ENCODE measurements around the gene INPP5F.
"Not testable (repeated sequence)": the region's sequence is repeated elsewhere in the genome, so short reads cannot be mapped to it uniquely, and the experiment has no call there.

Gene INPP5F

DNA sequence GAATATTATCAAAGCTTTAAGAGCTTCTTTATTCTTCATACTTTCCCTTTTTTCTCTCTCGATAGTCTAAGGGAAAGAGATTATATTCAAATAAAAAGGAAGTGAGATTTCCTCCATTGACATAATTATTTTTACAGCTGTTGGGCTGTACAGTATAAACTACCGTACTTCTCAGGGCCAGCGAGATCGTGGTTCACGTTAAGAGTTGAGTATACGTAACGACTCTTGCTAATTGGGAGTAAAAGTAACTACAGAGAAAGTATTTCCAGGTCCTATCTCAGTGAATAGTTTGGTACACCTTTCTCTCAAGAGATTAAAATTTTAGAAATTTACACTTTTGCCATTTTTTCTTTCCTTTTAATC, 57.8 kb downstream of the INPP5F start:
- H3K27ac ChIP-seq (replicated peaks): peak overlapping the region; percentile 91
- no peaks in the 10 kb centered on the region for H3K27me3 ChIP-seq (ENCODE audit: insufficient read depth, poor library complexity, severe bottlenecking)
- no peak for DNase-seq (ENCODE audit: low read depth in 1 of 2, low spot score in 1 of 2)
- H3K4me3 ChIP-seq (replicated peaks; ENCODE audit: insufficient read depth, low read length): no peak overlapping the region
- TF ChIP-seq SPI1 (IDR thresholded peaks at IDR 0.05; ENCODE audit: borderline replicate concordance, low read depth) (peak; percentile 48; the same call in 1 of the 2 replicates), POLR2AphosphoS5 (IDR thresholded peaks at IDR 0.05; ENCODE audit: low read depth) (no peak)

DNA sequence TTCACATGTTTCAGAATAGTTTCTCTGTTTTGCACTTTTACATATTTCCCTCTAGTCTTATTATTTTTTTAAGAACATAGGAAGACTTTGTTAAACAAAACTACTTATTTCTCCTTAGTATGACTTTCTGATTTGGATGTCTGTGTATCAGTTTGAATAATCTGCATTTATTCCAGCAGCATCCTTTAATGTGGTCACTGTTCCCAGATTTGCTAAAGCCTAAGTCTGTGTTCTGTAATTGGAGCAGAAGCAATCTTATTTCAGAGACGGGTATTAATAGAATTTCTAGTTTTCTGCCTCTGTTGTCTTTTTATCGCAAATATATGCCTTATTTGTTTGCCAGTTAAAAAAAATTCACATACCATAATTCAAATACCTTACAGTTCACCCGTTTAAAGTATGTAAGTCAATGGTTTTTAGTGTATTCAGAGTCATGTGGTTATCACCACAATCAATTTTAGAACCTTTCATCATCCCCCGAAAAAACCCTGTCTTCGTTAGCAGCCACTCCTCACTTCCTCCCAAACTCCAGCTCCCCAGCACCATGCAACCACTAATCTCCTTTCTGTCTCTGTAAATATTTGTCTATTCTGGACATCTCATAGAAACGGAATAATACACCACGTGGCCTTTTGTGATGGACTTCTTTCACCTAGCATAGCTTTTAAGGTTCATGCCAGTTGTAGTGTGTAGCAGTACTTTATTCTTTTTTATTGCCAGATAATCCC, 58.7 kb downstream of the INPP5F start:
- Histone ChIP-seq H3K4me3 (replicated peaks; ENCODE audit: insufficient read depth, low read length) (no peak overlapping the region), H3K27ac (replicated peaks) (peak overlapping the region; percentile 91), H3K27me3 (ENCODE audit: insufficient read depth, poor library complexity, severe bottlenecking) (no peaks in the 10 kb centered on the region)
- DNase-seq (ENCODE audit: low read depth in 1 of 2, low spot score in 1 of 2): peak; percentile 70 to 85
- TF ChIP-seq, protein P1, sequence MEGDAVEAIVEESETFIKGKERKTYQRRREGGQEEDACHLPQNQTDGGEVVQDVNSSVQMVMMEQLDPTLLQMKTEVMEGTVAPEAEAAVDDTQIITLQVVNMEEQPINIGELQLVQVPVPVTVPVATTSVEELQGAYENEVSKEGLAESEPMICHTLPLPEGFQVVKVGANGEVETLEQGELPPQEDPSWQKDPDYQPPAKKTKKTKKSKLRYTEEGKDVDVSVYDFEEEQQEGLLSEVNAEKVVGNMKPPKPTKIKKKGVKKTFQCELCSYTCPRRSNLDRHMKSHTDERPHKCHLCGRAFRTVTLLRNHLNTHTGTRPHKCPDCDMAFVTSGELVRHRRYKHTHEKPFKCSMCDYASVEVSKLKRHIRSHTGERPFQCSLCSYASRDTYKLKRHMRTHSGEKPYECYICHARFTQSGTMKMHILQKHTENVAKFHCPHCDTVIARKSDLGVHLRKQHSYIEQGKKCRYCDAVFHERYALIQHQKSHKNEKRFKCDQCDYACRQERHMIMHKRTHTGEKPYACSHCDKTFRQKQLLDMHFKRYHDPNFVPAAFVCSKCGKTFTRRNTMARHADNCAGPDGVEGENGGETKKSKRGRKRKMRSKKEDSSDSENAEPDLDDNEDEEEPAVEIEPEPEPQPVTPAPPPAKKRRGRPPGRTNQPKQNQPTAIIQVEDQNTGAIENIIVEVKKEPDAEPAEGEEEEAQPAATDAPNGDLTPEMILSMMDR (IDR thresholded peaks at IDR 0.05; ENCODE audit: insufficient read depth, low read length): no peak
- TF ChIP-seq POLR2AphosphoS5 (IDR thresholded peaks at IDR 0.05; ENCODE audit: low read depth) (peak; percentile 74), SPI1 (IDR thresholded peaks at IDR 0.05; ENCODE audit: borderline replicate concordance, low read depth) (peak; percentile 92)
- TF ChIP-seq, protein P2, sequence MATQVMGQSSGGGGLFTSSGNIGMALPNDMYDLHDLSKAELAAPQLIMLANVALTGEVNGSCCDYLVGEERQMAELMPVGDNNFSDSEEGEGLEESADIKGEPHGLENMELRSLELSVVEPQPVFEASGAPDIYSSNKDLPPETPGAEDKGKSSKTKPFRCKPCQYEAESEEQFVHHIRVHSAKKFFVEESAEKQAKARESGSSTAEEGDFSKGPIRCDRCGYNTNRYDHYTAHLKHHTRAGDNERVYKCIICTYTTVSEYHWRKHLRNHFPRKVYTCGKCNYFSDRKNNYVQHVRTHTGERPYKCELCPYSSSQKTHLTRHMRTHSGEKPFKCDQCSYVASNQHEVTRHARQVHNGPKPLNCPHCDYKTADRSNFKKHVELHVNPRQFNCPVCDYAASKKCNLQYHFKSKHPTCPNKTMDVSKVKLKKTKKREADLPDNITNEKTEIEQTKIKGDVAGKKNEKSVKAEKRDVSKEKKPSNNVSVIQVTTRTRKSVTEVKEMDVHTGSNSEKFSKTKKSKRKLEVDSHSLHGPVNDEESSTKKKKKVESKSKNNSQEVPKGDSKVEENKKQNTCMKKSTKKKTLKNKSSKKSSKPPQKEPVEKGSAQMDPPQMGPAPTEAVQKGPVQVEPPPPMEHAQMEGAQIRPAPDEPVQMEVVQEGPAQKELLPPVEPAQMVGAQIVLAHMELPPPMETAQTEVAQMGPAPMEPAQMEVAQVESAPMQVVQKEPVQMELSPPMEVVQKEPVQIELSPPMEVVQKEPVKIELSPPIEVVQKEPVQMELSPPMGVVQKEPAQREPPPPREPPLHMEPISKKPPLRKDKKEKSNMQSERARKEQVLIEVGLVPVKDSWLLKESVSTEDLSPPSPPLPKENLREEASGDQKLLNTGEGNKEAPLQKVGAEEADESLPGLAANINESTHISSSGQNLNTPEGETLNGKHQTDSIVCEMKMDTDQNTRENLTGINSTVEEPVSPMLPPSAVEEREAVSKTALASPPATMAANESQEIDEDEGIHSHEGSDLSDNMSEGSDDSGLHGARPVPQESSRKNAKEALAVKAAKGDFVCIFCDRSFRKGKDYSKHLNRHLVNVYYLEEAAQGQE (IDR thresholded peaks at IDR 0.05; ENCODE audit: insufficient replicate concordance, low read depth): no peak

DNA sequence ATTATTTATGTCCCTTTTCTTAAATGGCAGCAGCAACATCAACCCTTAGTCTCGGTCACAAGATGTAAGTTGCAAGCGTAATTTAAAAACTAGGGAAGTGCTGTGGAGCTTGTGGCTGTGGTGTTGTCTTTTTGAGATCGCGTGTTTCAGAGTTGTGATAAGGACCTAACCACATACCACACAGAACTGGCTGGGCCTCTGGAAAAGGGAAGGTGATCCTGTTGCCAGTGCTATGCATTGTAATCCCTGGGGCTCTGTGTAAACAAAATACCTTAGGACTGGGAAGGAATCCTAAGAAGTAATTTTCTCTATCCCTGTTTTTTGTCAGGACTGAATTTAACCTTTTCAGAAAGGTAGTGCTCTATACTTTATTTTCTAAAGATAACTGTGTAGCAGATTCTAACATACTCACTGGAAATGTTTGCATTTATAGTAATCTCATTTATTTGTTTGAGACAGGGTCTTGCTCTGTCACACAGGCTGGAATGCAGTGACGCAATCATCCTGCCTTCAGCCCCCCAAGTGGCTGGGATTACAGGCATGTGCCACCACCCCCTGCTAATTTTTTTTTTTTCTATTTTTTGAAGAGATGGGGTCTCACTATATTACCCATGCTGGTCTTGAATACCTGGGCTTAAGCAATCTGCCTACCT, 60.4 kb downstream of the INPP5F start:
- DNase-seq (ENCODE audit: low read depth in 1 of 2, low spot score in 1 of 2): peak; percentile 82 to 95
- Histone ChIP-seq H3K4me3 (replicated peaks; ENCODE audit: insufficient read depth, low read length) (no peak overlapping the region), H3K27me3 (ENCODE audit: insufficient read depth, poor library complexity, severe bottlenecking) (no peaks in the 10 kb centered on the region), H3K27ac (replicated peaks) (peak overlapping the region; percentile 91)
- no peak for TF ChIP-seq GABPA (IDR thresholded peaks at IDR 0.05; ENCODE audit: low read depth)
- TF ChIP-seq, protein P2 (IDR thresholded peaks at IDR 0.05; ENCODE audit: insufficient replicate concordance, low read depth): no peak
- peak; percentile 89 for TF ChIP-seq POLR2AphosphoS5 (IDR thresholded peaks at IDR 0.05; ENCODE audit: low read depth)
- TF ChIP-seq SPI1 (IDR thresholded peaks at IDR 0.05; ENCODE audit: borderline replicate concordance, low read depth): peak; percentile 96

DNA sequence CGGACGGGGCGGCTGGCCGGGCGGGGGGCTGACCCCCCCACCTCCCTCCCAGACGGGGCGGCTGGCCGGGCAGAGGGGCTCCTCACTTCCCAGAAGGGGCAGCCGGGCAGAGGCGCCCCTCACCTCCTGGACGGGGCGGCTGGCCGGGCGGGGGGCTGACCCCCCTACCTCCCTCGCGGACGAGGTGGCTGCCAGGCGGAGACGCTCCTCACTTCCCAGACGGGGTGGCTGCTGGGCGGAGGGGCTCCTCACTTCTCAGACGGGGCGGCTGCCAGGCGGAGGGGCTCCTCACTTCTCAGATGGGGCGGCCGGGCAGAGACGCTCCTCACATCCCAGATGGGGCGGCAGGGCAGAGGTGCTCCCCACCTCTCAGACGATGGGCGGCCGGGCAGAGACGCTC, 69.3 kb downstream of the INPP5F start:
- not testable (repeated sequence) for H3K27me3 ChIP-seq (ENCODE audit: insufficient read depth, poor library complexity, severe bottlenecking); DNase-seq (ENCODE audit: low read depth in 1 of 2, low spot score in 1 of 2); H3K27ac ChIP-seq (replicated peaks); H3K4me3 ChIP-seq (replicated peaks; ENCODE audit: insufficient read depth, low read length)

DNA sequence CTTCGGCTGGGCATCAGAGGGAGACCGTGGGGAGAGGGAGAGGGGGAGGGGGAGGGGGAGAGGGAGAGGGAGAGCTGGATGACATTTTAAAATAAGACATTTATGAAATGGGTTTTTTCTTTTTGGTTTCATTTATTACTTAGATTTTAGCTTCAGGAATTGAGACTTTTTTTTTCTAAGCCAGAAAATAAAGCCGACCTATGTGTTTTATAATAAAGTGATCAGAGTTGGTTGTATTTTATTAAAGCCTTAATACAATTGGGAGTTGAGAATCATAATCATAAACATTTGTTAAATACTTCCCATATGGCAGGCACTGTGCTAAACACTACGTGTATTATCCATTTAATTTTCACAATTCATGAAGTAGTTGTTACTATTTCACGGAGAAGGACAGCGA, 70.2 kb downstream of the INPP5F start:
- no peak overlapping the region for H3K4me3 ChIP-seq (replicated peaks; ENCODE audit: insufficient read depth, low read length)
- TF ChIP-seq POLR2AphosphoS5 (IDR thresholded peaks at IDR 0.05; ENCODE audit: low read depth) (no peak), GABPA (IDR thresholded peaks at IDR 0.05; ENCODE audit: low read depth) (no peak), SPI1 (IDR thresholded peaks at IDR 0.05; ENCODE audit: borderline replicate concordance, low read depth) (no peak)
- TF ChIP-seq, protein P1 (IDR thresholded peaks at IDR 0.05; ENCODE audit: insufficient read depth, low read length): no peak
- TF ChIP-seq, protein P2 (IDR thresholded peaks at IDR 0.05; ENCODE audit: insufficient replicate concordance, low read depth): no peak
- no peak overlapping the region for H3K27ac ChIP-seq (replicated peaks)
- no peak for DNase-seq (ENCODE audit: low read depth in 1 of 2, low spot score in 1 of 2)
- no peaks in the 10 kb centered on the region for H3K27me3 ChIP-seq (ENCODE audit: insufficient read depth, poor library complexity, severe bottlenecking)

Data from HL-60 (cell line).